H1 (cell line): ENCODE results near the gene KIF3B. TPM values are rescaled to one million over a fixed set of nuclear protein-coding genes. Genes with fewer than 3 reads are reported as not detected.

Experiments
- ASH2L ChIP-seq: fragments of 200-600, 300-600 bp; sonication (generic); IDR thresholded peaks from one replicate; pipeline ENCODE4 v1.7.1; 2017; ENCODE audit warnings: low read length
- EZH2 ChIP-seq: fragments of 200-600 bp; sonication (generic); IDR thresholded peaks from 2 replicates; pipeline ENCODE4 v1.7.1; 2012; ENCODE audit warnings: low read depth, mild to moderate bottlenecking, moderate library complexity, low read length, inconsistent platforms; ENCODE audit not compliant: severe bottlenecking
- HDAC6 ChIP-seq: IDR thresholded peaks from one replicate; pipeline ENCODE4 v1.7.1; 2012; ENCODE audit warnings: low read depth, mild to moderate bottlenecking, inconsistent platforms, low read length, moderate library complexity
- JUN ChIP-seq: IDR thresholded peaks from 2 replicates; pipeline ENCODE4 v1.6.1; 2011; ENCODE audit warnings: low read depth, mild to moderate bottlenecking, improper control_type of control experiment, low read length
- RAD21 ChIP-seq, 2 experiments: IDR thresholded peaks in 1 of 2; conservative IDR thresholded peaks in 1 of 2; 2 replicates each; pipeline ENCODE4 v1.6.1; 2011; ENCODE audit warnings: low read depth in 2 of 2, low read length in 2 of 2, improper control_type of control experiment in 1 of 2, inconsistent platforms in 1 of 2, mild to moderate bottlenecking in 1 of 2, moderate library complexity in 1 of 2
- TAF7 ChIP-seq: optimal IDR thresholded peaks from 2 replicates; pipeline ENCODE3; 2011; ENCODE audit warnings: low read depth, mild to moderate bottlenecking, inconsistent platforms, low read length, moderate library complexity, borderline replicate concordance
- polyA plus RNA-seq, 7 experiments: library from polyadenylated mRNA; depleted of rRNA in 3 of 7; stranded (reverse) in 5 of 7; unstranded in 2 of 7; fragments of >200 nt in 5 of 7; fragments of 200-250 nt in 2 of 7; gene quantifications; 1 replicate in 5 of 7; 2 replicates in 1 of 7; 4 replicates in 1 of 7; pipeline versions ENCODE4 v1.2.1 to v1.2.3, GENCODE V29; 2011 to 2013; ENCODE audit warnings: missing spikeins in 2 of 7, mixed read lengths in 2 of 7
- total RNA-seq: library from RNA; stranded (reverse); fragmentation: NEBNext Ultra II Directional; extraction: Animal tissue kit (Norgen Biotek cat#: 25700); gene quantifications from 2 replicates; pipeline ENCODE4 v1.2.1, GENCODE V29; 2021
- TF ChIP-seq, protein P1 (sequence below): fragments of 300-600 bp; sonication (generic); IDR thresholded peaks from 2 replicates; pipeline ENCODE4 v1.7.1; 2012; ENCODE audit warnings: low read length, moderate library complexity, mild to moderate bottlenecking, inconsistent platforms; ENCODE audit not compliant: insufficient replicate concordance
- TF ChIP-seq, protein P2 (sequence below): IDR thresholded peaks from 2 replicates; pipeline ENCODE4 v1.6.1; 2011; ENCODE audit warnings: low read length, improper control_type of control experiment

KIF3B gene
- total and polyA plus RNA-seq, 2 of the 8 experiments (the other 6 are each of a cell fraction or from before 2014, with no cell fraction given) = 10.1 to 22.4 TPM

DNA sequence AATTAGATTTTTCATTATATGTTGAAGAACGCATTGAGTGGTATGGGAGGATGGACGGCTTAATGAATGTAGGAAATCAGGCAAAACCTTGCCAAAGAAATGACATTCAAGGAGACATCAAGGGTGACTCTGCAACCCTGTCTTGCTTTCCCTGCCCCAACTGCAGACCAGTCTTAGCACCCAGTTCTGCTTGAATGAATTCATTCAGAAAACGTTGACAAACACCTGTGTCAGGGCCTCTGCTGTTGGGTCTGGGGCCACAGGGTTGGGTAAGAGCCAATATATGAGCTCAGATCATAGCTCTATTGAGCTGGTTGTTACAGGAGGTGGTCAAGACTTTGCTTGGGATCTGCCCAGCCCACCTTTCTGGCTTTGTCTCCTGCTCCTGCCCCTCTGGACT lies 73.0 kb downstream of the KIF3B start (continued):
- TF ChIP-seq, protein P1, sequence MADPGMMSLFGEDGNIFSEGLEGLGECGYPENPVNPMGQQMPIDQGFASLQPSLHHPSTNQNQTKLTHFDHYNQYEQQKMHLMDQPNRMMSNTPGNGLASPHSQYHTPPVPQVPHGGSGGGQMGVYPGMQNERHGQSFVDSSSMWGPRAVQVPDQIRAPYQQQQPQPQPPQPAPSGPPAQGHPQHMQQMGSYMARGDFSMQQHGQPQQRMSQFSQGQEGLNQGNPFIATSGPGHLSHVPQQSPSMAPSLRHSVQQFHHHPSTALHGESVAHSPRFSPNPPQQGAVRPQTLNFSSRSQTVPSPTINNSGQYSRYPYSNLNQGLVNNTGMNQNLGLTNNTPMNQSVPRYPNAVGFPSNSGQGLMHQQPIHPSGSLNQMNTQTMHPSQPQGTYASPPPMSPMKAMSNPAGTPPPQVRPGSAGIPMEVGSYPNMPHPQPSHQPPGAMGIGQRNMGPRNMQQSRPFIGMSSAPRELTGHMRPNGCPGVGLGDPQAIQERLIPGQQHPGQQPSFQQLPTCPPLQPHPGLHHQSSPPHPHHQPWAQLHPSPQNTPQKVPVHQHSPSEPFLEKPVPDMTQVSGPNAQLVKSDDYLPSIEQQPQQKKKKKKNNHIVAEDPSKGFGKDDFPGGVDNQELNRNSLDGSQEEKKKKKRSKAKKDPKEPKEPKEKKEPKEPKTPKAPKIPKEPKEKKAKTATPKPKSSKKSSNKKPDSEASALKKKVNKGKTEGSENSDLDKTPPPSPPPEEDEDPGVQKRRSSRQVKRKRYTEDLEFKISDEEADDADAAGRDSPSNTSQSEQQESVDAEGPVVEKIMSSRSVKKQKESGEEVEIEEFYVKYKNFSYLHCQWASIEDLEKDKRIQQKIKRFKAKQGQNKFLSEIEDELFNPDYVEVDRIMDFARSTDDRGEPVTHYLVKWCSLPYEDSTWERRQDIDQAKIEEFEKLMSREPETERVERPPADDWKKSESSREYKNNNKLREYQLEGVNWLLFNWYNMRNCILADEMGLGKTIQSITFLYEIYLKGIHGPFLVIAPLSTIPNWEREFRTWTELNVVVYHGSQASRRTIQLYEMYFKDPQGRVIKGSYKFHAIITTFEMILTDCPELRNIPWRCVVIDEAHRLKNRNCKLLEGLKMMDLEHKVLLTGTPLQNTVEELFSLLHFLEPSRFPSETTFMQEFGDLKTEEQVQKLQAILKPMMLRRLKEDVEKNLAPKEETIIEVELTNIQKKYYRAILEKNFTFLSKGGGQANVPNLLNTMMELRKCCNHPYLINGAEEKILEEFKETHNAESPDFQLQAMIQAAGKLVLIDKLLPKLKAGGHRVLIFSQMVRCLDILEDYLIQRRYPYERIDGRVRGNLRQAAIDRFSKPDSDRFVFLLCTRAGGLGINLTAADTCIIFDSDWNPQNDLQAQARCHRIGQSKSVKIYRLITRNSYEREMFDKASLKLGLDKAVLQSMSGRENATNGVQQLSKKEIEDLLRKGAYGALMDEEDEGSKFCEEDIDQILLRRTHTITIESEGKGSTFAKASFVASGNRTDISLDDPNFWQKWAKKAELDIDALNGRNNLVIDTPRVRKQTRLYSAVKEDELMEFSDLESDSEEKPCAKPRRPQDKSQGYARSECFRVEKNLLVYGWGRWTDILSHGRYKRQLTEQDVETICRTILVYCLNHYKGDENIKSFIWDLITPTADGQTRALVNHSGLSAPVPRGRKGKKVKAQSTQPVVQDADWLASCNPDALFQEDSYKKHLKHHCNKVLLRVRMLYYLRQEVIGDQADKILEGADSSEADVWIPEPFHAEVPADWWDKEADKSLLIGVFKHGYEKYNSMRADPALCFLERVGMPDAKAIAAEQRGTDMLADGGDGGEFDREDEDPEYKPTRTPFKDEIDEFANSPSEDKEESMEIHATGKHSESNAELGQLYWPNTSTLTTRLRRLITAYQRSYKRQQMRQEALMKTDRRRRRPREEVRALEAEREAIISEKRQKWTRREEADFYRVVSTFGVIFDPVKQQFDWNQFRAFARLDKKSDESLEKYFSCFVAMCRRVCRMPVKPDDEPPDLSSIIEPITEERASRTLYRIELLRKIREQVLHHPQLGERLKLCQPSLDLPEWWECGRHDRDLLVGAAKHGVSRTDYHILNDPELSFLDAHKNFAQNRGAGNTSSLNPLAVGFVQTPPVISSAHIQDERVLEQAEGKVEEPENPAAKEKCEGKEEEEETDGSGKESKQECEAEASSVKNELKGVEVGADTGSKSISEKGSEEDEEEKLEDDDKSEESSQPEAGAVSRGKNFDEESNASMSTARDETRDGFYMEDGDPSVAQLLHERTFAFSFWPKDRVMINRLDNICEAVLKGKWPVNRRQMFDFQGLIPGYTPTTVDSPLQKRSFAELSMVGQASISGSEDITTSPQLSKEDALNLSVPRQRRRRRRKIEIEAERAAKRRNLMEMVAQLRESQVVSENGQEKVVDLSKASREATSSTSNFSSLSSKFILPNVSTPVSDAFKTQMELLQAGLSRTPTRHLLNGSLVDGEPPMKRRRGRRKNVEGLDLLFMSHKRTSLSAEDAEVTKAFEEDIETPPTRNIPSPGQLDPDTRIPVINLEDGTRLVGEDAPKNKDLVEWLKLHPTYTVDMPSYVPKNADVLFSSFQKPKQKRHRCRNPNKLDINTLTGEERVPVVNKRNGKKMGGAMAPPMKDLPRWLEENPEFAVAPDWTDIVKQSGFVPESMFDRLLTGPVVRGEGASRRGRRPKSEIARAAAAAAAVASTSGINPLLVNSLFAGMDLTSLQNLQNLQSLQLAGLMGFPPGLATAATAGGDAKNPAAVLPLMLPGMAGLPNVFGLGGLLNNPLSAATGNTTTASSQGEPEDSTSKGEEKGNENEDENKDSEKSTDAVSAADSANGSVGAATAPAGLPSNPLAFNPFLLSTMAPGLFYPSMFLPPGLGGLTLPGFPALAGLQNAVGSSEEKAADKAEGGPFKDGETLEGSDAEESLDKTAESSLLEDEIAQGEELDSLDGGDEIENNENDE = no peak
- TF ChIP-seq HDAC6 = no peak
- no peak for TF ChIP-seq JUN
- TF ChIP-seq EZH2 = no peak
- TF ChIP-seq ASH2L = no peak
- TF ChIP-seq TAF7 = no peak
- TF ChIP-seq, protein P2, sequence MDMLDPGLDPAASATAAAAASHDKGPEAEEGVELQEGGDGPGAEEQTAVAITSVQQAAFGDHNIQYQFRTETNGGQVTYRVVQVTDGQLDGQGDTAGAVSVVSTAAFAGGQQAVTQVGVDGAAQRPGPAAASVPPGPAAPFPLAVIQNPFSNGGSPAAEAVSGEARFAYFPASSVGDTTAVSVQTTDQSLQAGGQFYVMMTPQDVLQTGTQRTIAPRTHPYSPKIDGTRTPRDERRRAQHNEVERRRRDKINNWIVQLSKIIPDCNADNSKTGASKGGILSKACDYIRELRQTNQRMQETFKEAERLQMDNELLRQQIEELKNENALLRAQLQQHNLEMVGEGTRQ = no peak
- TF ChIP-seq RAD21 (IDR thresholded peaks at IDR 0.05 in 1 of 2, conservative IDR thresholded peaks at IDR 0.05 in 1 of 2; ENCODE audit: low read depth in 2 of 2, low read length in 2 of 2) = no peak
